Esophagus squamous epithelium (tissue), 4 donors: ENCODE data around the gene SHOX.

Experiments
- POLR2A ChIP-seq, 4 donors: fragments of 450-650 bp; IDR thresholded peaks; one replicate each; pipeline ENCODE4 v1.6.1; 2017; ENCODE audit warnings: antibody characterized with exemption in 4 of 4, mild to moderate bottlenecking in 4 of 4, moderate library complexity in 3 of 4
- TF ChIP-seq, protein P1 (sequence below), 6 experiments: fragments of 450-650 bp in 4 of 6; fragments of 200-600 bp in 2 of 6; sonication (generic) in 2 of 6; IDR thresholded peaks; one replicate each; pipeline ENCODE4 v1.5.1; 2016 to 2019; ENCODE audit warnings: antibody characterized with exemption in 6 of 6, mild to moderate bottlenecking in 4 of 6, moderate library complexity in 4 of 6

DNA sequence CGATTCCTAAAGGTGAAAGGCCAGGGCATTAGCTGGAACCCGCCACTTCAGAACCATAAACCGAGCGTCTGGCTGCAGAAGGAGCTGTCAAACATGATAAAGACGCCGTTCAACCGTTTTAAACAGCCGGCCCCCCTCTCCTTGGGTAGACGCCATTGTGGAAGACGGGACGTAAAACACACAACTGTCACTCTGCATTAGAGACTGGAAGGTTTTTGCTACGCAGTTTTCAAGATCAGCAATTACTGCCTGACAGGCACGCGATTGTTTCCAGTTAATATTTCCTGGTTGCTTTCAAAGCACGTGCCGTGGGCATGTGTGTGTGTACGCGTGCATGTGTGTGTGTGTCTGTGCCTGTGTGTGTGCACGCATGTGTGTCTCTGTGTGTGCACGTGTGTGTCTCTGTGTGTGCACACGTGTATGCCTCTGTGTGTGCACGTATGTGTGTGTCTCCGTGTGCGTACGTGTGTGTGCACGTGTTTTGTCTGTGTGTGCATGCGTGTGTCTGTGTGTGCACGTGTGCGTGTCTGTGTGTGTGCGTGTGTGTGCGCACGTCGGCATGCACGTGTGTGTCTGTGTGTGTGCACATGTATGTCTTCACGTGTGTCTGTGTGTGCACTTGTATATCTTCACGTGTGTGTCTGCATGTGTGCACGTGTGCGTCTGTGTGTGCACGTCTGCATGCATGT lies 48.8 kb downstream of the SHOX start:
- no peak for TF ChIP-seq POLR2A (IDR thresholded peaks at IDR 0.05)
- TF ChIP-seq, protein P1, sequence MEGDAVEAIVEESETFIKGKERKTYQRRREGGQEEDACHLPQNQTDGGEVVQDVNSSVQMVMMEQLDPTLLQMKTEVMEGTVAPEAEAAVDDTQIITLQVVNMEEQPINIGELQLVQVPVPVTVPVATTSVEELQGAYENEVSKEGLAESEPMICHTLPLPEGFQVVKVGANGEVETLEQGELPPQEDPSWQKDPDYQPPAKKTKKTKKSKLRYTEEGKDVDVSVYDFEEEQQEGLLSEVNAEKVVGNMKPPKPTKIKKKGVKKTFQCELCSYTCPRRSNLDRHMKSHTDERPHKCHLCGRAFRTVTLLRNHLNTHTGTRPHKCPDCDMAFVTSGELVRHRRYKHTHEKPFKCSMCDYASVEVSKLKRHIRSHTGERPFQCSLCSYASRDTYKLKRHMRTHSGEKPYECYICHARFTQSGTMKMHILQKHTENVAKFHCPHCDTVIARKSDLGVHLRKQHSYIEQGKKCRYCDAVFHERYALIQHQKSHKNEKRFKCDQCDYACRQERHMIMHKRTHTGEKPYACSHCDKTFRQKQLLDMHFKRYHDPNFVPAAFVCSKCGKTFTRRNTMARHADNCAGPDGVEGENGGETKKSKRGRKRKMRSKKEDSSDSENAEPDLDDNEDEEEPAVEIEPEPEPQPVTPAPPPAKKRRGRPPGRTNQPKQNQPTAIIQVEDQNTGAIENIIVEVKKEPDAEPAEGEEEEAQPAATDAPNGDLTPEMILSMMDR (IDR thresholded peaks at IDR 0.05): no peak
